Esophagus squamous epithelium (tissue), 5 donors: ENCODE results near the gene WSB1. TPM values are rescaled to one million over a fixed set of nuclear protein-coding genes. Genes with fewer than 3 reads are reported as not detected.
A peak's percentile ranks its signal among the peaks of the same experiment; 100 is the strongest.
"Not testable (repeated sequence)": the region's sequence is repeated elsewhere in the genome, so short reads cannot be mapped to it uniquely, and the experiment has no call there.

ENCODE experiments used
- DNase-seq: peaks from one replicate; lab custom pipeline; 2025; lab: John Stamatoyannopoulos, UW
- H3K27ac ChIP-seq, 4 donors: fragments of 200-600 bp; sonication (generic); one replicate each; pipeline ENCODE4 v1.5.1; 2016 to 2019; ENCODE audit warnings: mild to moderate bottlenecking in 1 of 4
- H3K27me3 ChIP-seq, 4 donors: fragments of 200-600 bp; sonication (generic); 1 replicate in 3 of 4; 2 replicates in 1 of 4; pipeline versions ENCODE4 v1.5.1 to v1.6.0; 2017 to 2021; ENCODE audit warnings: antibody characterized with exemption in 1 of 4
- H3K36me3 ChIP-seq, 3 donors: fragments of 200-600 bp; sonication (generic); one replicate each; pipeline ENCODE4 v1.5.1; 2016 to 2019
- H3K4me1 ChIP-seq, 3 donors: fragments of 200-600 bp; sonication (generic); one replicate each; pipeline ENCODE4 v1.5.1; 2017 to 2019
- H3K4me3 ChIP-seq, 4 donors: fragments of 200-600 bp; sonication (generic); 1 replicate in 3 of 4; 2 replicates in 1 of 4; pipeline ENCODE4 v1.5.1; 2016 to 2019; ENCODE audit warnings: mild to moderate bottlenecking in 2 of 4, moderate library complexity in 1 of 4
- H3K9me3 ChIP-seq, 3 donors: fragments of 200-600 bp; sonication (generic); one replicate each; pipeline ENCODE4 v1.5.1; 2016 to 2019
- POLR2A ChIP-seq, 4 donors: fragments of 450-650 bp; IDR thresholded peaks; one replicate each; pipeline ENCODE4 v1.6.1; 2017; ENCODE audit warnings: antibody characterized with exemption in 4 of 4, mild to moderate bottlenecking in 4 of 4, moderate library complexity in 3 of 4
- WGBS, 2 donors: methylation state at CpG; one replicate each; pipeline ENCODE4 v1.1.5; 2018; 5-methylcytosine and 5-hydroxymethylcytosine counted together
- intact Hi-C: fragments of 100-400 bp; cut with DNase I; formaldehyde crosslinking; loops from one replicate; pipeline ENCODE4 v1.15.0; 2022
- total RNA-seq, 4 donors: library from RNA; depleted of rRNA; stranded (reverse); fragments of >200 nt; gene quantifications; one replicate each; pipeline ENCODE4 v1.1.0, GENCODE V29; 2016
- TF ChIP-seq, protein P1 (sequence below), 6 experiments: fragments of 450-650 bp in 4 of 6; fragments of 200-600 bp in 2 of 6; sonication (generic) in 2 of 6; IDR thresholded peaks; one replicate each; pipeline ENCODE4 v1.5.1; 2016 to 2019; ENCODE audit warnings: antibody characterized with exemption in 6 of 6, mild to moderate bottlenecking in 4 of 6, moderate library complexity in 4 of 6
- donor health status: DM: yes; HTN: yes; CAD: no.

The WSB1 gene
- total RNA-seq, 4 donors from 2014 or later = 27.9 to 112 (median 62.8) TPM

DNA sequence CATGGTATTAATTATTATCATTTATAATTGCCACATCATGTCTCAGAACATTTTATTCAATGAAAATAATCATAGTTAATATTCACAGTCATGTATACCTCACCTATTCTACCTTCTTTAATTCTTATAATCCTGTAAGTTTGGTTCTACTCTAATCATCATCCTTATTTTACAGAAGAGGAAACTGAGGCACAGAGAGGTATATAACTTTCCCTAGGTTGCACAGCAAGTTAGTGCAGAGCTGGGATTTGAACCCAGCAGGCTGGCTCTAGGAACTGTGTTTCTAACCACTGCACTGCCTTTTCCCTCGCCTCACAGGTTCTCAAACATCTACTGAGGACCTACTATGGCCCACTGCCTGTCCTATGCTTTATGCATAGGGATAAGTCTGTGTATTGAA is 32.7 kb downstream of the WSB1 start:
- H3K4me1 ChIP-seq = peaks cover 10 to 50% (median 12%) of the 10 kb centered on the region in 3 donors
- H3K9me3 ChIP-seq = no peaks in the 10 kb centered on the region
- no peak overlapping the region for H3K27ac ChIP-seq
- H3K36me3 ChIP-seq = no peaks in the 10 kb centered on the region
- H3K27me3 ChIP-seq = no peaks in the 10 kb centered on the region
- intact Hi-C loops = no loop called here
- no peak overlapping the region for H3K4me3 ChIP-seq
- no peak for DNase-seq
- TF ChIP-seq POLR2A (IDR thresholded peaks at IDR 0.05) = no peak
- TF ChIP-seq, protein P1, sequence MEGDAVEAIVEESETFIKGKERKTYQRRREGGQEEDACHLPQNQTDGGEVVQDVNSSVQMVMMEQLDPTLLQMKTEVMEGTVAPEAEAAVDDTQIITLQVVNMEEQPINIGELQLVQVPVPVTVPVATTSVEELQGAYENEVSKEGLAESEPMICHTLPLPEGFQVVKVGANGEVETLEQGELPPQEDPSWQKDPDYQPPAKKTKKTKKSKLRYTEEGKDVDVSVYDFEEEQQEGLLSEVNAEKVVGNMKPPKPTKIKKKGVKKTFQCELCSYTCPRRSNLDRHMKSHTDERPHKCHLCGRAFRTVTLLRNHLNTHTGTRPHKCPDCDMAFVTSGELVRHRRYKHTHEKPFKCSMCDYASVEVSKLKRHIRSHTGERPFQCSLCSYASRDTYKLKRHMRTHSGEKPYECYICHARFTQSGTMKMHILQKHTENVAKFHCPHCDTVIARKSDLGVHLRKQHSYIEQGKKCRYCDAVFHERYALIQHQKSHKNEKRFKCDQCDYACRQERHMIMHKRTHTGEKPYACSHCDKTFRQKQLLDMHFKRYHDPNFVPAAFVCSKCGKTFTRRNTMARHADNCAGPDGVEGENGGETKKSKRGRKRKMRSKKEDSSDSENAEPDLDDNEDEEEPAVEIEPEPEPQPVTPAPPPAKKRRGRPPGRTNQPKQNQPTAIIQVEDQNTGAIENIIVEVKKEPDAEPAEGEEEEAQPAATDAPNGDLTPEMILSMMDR (IDR thresholded peaks at IDR 0.05) = no peak
- 82 to 100% methylated on average over 1 of the region's 1 CpG for WGBS, 2 donors

DNA sequence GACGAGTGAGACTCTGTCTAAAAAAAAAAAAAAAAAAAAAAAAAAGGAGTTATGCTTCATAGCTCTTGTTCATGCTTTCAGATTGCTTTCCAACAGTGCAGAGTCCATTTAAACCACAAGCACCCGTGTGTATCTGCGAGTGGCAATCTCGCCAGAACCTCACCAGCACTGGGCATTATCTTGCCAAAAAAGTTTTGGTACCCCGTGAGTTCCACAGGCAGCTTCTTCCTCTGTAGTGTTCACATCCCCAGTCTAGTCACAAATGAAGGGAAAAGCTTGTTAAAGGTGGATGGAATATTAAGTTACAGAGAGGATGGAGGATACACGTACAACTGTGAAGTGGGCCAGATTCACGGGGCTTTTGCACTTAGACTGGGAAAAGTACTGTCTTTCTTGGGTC is 33.5 kb downstream of the WSB1 start:
- Histone ChIP-seq H3K27ac (no peak overlapping the region), H3K4me3 (no peak overlapping the region), H3K4me1 (peaks cover 15 to 58% (median 20%) of the 10 kb centered on the region in 3 donors), H3K27me3 (no peaks in the 10 kb centered on the region), H3K36me3 (no peaks in the 10 kb centered on the region), H3K9me3 (no peaks in the 10 kb centered on the region)
- DNase-seq = no peak
- intact Hi-C loops = no loop called here
- WGBS, 2 donors = 70 to 82% methylated on average over 7 of the region's 7 CpGs
- TF ChIP-seq POLR2A (IDR thresholded peaks at IDR 0.05) = no peak

DNA sequence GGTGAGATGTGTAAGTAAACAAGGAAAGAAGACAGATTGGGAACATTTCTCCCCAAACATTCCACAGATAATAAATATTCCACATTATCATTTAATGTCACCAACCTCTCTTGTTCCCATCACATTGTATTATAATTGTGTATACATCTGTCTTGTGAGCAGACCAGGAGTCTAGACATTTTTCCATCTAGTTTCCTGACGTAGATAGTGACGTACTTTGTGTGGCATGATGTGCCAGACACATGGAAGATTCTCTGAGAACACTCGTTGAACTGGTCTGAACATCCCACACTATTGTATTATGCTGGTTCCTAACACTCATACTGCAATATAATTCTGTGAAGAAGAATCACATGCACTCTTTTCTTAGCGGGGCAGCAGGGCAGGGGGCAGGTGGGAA is 34.0 kb downstream of the WSB1 start:
- Histone ChIP-seq H3K4me1 (peaks cover 18 to 59% (median 24%) of the 10 kb centered on the region in 3 donors), H3K9me3 (no peaks in the 10 kb centered on the region), H3K4me3 (no peak overlapping the region), H3K27me3 (no peaks in the 10 kb centered on the region), H3K27ac (peak overlapping the region in 1 of 4 donors; percentile 19), H3K36me3 (no peaks in the 10 kb centered on the region)
- intact Hi-C loops = no loop called here
- 77 to 78% methylated on average over 4 of the region's 4 CpGs for WGBS, 2 donors
- no peak for DNase-seq
- TF ChIP-seq, protein P1 (IDR thresholded peaks at IDR 0.05) = no peak
- no peak for TF ChIP-seq POLR2A (IDR thresholded peaks at IDR 0.05)

DNA sequence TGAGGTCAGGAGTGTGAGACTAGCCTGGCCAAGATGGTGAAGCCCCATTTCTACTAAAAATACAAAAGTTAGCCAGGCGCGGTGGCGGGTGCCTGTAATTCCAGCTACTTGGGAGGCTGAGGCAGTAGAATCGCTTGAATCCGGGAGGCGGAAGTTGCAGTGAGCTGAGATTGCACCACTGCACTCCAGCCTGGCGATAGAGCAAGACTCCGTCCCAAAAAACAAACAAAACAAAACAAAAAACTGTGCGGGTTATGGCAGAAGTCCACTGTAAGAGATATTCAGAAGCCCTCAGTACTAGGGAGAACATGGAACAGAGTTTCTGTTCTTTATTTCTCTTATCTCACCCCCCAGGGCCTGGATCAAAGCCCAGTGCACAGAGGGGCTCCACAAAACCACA is 34.8 kb downstream of the WSB1 start:
- H3K36me3 ChIP-seq, H3K9me3 ChIP-seq, H3K4me3 ChIP-seq, H3K27me3 ChIP-seq, intact Hi-C loops, DNase-seq: not testable (repeated sequence)
- WGBS, 2 donors = 73 to 81% methylated on average over 9 of the region's 9 CpGs
- Histone ChIP-seq H3K4me1 (peaks cover 19 to 59% (median 20%) of the 10 kb centered on the region in 3 donors), H3K27ac (peak overlapping the region in 1 of 4 donors; percentile 19)

DNA sequence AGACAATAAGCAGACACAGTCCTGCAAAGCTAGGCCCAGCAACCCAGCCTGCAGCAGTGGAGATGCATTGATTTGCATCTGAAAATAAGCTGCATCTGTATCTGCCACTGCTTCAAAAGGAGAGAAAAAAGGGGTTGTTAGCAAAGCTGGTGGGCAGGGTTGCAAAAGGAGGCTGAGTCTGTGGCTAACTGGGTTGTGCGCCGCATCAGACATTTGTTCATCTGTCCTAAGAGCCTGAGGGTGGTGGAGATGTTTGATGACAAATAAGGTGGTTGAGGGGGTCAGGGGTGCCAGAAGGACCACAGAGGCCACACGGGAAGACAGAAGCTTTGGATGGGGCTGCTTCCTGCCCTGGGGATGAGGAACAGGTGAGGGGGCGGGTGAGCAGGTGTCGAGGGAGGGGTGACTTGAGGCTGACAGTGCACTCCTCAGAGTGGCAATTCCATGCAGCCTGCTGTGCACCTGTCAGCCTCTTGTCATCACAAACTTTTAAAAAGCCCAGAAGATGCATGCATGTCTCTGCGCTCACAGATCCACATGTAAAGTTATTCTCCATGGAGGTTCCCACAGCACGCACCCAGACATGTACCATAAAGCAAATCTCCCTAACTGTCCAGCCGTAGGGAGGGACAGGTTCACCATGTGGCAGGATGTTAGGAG is 35.4 kb downstream of the WSB1 start:
- H3K27me3 ChIP-seq = no peaks in the 10 kb centered on the region
- no peak for DNase-seq
- no peak overlapping the region for H3K27ac ChIP-seq
- H3K9me3 ChIP-seq = no peaks in the 10 kb centered on the region
- no peak overlapping the region for H3K4me3 ChIP-seq
- 85 to 87% methylated on average over 6 to 8 of the region's 8 CpGs for WGBS, 2 donors
- intact Hi-C loops = no loop called here
- TF ChIP-seq, protein P1 (IDR thresholded peaks at IDR 0.05) = no peak
- no peak for TF ChIP-seq POLR2A (IDR thresholded peaks at IDR 0.05)
- no peaks in the 10 kb centered on the region for H3K36me3 ChIP-seq
- H3K4me1 ChIP-seq = peaks cover 15 to 59% (median 17%) of the 10 kb centered on the region in 3 donors

DNA sequence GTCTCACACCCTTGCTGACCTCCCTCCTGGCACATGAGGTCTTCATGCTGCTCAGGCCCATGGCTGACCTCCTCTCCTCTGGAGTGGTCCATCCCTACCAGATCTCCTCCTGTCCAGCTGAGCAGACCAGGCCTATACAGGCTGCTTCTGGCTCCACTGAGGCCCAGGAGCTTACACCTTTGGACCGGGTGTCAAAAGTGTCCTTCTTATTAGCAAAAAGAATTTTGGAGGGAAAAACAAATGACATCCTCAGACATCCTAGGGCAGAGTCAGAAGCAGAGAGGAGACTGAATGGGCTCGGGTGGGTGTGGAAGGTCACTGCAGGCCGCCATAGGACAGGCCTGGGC is 38.1 kb downstream of the WSB1 start:
- Histone ChIP-seq H3K36me3 (no peaks in the 10 kb centered on the region), H3K9me3 (no peaks in the 10 kb centered on the region), H3K27ac (peak overlapping the region; percentile 88 to 97 (median 92)), H3K4me3 (no peak overlapping the region), H3K27me3 (no peaks in the 10 kb centered on the region), H3K4me1 (peaks cover 13 to 40% (median 15%) of the 10 kb centered on the region in 3 donors)
- no peak for TF ChIP-seq POLR2A (IDR thresholded peaks at IDR 0.05)
- WGBS, 2 donors = 55 to 79% methylated on average over 3 of the region's 3 CpGs
- DNase-seq = no peak
- intact Hi-C loops = loop anchor here (5.0 kb wide), 1 partner anchor 85 kb away; no protein-coding TSS in a partner anchor
